RKO (cell line): ENCODE results near the gene IGSF21.

ENCODE experiments used
- DNase-seq: peaks from one replicate; pipeline ENCODE4 v3.0.0-alpha.2; 2016; ENCODE audit warnings: low spot score

IGSF21 gene

GRCh38 chr1:18178111-18178510 lies 70.5 kb downstream of the IGSF21 start:
- no peak for DNase-seq

DNA sequence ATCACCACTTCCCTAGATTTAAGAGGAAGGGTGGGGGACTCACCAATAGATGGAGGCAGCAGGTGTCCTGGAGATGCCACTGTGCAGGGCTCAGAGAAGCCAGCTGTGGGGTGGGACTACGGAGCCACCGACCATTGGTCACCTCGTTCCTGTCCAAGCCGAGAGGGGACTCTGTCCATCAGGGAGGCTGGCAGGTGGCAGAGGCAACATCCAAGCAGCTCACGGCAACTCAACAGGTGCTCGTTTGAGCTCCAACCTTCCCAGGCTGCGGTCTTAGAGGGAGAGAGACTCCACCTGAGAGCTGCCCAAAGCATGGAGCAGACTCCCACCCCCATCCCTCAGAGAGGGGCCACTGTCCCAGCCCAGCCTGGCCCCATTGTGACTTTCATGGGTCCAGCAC lies 71.4 kb downstream of the IGSF21 start:
- no peak for DNase-seq

DNA sequence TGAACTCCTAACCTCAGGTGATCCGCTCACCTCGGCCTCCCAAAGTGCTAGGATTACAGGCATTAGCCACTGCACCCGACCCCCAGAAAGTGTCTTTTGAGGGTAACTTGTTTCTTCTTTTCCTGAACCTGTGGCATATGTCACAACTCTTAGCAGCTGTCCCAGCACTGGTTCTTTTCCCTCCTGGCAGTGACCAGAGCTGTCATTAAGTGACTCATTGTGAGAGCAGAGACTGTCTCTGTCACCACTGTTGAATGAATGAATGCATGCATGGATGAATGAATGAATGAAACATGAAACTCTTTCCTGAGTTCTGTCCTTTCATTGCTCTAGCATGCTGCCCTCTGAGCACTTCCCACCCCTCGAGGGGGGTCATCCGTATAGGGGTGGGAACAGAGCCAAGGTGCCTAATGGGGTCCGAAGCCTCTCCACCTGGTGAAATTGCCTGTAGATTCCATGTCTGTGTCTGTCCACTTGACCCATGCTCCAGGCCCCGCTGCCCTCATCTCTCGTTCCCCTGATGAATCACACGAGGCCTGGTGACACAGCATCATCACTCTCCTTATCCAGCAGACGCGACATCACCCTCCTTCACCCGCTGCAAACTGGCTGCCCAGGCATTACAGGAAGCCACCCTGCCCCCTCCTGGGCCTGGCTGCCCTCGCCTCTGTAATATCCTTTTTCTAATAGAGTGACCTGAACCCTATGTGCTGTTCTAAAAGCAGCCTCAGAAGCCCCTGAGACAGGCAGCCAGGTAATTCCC lies 75.0 kb downstream of the IGSF21 start:
- peak; percentile 24 for DNase-seq

DNA sequence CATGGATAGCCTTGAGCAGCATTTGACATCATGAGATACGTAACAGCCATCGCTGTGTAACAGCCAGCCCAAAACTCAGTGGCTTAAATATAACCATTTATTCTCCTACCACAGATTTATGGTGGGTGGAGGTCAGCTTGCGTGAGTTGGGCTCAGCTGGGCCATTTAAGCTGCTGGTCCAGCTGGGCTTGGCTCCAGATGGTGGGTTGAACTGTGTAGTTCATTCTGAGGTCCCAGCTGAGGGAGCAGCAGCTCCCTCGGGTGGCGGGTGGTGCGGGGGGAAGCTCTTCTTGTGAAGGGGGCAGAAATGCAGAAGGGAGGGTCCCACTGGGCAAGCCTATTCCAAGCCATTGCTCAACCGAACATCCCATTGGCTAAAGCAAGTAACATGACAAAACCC lies 75.9 kb downstream of the IGSF21 start:
- DNase-seq = no peak

GRCh38 chr1:18187054-18187453 lies 79.5 kb downstream of the IGSF21 start:
- DNase-seq = no peak

DNA sequence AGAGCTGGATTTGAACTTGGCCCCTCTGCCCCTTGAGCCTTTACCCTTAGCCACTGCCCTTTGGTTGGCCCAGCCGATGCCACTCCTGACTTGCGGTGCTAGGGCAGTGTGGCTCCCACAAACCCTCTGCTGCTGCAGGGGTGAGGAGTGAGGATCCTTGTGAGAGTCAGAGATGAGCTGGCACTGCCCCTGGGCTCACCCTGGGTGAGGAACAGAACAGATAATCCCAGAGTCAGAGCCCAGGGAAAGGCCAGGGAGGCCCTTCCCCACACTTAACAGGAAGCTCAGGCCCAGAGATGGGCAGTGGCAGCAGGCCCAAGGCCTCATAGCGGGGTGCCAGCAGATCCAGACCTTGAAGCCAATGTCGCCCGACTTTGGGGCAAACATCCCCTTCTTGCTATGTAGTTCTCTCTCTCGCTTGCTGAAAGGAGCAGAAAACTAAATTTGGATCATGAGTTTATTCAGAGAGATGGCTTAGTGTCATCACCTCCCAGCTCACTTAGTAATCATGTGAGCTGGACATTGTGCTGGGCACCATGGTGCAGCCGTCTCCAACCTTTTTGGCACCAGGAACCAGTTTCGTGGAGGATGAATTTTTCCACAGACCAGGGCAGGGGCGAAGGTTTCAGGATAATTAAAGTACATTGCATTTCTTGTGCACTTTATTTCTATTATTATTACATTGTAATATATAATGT lies 81.4 kb downstream of the IGSF21 start:
- DNase-seq = no peak

GRCh38 chr1:18190598-18190997 lies 83.0 kb downstream of the IGSF21 start:
- no peak for DNase-seq

GRCh38 chr1:18191037-18191436 lies 83.4 kb downstream of the IGSF21 start:
- DNase-seq = no peak

GRCh38 chr1:18191481-18192155 lies 84.0 kb downstream of the IGSF21 start:
- no peak for DNase-seq

DNA sequence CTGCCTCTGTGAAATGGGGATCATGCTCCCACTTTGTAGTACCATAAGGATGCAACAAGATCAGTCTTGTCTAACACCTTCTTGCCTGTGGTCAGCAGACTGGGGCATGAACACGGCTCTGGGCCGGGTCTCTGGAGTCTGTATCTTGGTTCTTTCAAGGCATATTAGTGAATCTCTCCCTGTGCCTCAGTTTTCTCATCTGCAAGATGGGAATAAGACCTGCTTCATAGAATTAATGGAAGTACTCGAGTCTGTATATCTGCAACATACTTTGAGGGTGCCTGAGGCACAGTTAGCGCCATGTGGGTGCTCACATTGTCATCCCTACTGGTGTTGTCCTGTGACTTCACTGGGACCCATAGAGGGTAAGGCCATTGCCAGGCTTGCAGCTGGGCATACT lies 84.6 kb downstream of the IGSF21 start:
- no peak for DNase-seq

GRCh38 chr1:18192974-18193373 lies 85.4 kb downstream of the IGSF21 start:
- DNase-seq = no peak

GRCh38 chr1:18197299-18197698 lies 89.7 kb downstream of the IGSF21 start:
- no peak for DNase-seq

DNA sequence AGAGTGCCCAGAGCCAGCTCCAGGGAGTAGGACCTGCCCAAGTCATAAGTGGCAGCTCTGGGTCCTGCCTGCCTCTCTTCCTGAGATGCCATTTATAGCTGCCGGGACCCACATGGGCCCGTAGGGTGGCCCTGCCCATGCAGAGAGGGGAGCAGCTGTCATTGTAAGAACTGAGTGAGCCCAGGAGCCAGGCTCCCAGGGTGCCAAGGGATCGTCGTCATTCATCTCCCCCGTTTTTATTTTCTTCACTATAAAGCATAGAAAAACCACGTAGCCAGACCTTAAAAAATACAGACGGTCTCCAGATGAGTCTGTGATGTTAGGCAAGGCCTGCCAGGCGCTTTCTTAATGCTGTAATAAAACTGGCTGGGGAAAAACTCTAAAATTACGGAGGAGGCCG lies 90.7 kb downstream of the IGSF21 start:
- no peak for DNase-seq

DNA sequence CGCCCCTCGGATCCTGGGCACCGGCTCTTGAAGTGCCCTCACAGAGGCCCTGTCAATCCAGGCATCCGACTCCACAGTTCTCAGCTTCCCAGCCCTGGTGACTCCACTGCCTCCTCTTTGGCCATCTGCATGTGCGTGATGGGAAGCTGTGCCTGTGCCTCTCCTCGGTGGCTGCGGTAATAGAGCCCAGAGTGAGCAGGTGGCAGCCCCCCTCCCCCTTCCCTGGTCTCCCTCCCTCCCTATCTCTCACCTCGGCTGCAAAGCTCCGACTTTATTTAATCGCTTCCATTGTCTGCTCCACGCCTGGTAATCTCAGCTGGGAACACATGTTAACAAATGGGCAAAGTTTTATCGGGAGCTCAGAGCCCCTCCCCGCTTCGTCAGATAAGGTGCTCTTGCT lies 91.9 kb downstream of the IGSF21 start:
- no peak for DNase-seq

- no peak for DNase-seq
Measured at GRCh38 chr1:18200136-18200717, 92.6 kb downstream of the IGSF21 start.

DNA sequence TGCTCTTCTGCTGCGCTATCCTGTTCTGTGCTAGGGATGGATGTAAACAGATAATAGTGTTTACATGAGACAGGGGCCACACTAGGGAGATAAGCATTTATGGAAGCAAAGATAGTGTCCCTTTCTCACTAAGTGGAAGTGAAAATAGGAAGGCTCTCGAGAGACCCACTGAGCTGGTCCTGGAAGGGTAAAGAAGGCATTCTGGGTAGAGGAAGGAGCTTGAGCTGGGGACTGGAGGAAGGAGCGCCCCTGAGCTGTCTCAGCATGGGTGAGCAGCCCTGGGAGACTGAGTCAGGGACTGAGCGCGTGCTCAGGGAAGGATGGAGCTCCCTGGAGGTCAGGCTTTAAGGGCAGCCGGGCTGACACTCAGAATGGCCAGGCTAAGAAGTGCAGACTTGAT lies 93.3 kb downstream of the IGSF21 start:
- DNase-seq = no peak

DNA sequence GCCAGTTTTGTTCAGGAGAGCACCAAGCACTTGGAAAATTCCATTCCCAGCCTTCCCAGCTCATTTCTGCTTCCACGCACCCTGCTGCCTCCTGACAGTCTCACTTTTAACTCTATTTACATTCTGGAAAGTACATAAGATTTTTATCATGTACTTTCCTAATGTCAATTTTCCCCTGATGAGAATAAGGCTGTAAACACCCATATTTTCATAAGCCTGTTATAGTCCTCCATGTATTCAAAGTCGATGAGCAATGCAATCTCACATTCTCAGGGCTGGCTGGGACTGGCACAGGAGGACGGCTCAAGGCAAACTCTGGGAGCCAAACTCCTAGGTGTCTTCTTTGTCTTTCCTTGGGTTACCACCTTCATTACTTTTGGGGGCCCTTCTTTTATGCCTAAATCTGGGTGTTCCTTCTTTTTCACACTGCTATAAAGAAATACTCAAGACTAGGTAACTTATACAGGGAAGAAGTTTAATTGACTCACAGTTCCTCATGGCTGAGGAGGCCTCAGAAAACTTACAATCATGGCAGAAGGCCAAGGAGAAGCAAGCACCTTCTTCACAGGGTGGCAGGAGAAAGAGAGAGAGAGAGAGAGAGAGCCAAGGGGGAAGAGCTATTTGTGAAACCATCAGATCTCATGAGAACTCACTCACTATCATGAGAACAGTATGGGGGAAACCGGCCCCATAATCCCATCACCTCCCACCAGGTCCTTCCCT lies 94.6 kb downstream of the IGSF21 start:
- no peak for DNase-seq

DNA sequence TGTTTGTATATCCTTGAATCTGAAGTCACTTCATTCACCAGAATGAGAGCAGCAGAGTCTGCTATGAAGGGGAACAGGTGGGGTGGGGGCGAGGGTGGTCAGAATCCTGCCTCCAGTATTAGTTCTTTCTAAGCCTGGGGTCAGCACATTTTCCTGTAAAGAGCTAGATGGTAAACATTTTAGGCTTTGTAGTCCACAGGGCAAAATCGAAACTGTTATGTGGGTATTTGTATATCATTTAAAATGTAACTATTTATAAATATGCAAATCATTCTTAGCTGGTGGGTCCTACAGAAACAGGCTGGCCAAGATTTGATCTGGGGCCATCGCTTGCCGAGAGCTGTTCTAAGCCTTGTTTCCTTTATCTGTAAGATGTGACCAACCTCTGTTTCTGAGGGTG lies 96.0 kb downstream of the IGSF21 start:
- DNase-seq = no peak

GRCh38 chr1:18204575-18204974 lies 97.0 kb downstream of the IGSF21 start:
- no peak for DNase-seq

GRCh38 chr1:18205319-18205718 lies 97.7 kb downstream of the IGSF21 start:
- DNase-seq = no peak

GRCh38 chr1:18211764-18212163 lies 104.2 kb downstream of the IGSF21 start:
- DNase-seq = no peak

GRCh38 chr1:18217398-18218043 lies 109.9 kb downstream of the IGSF21 start:
- DNase-seq = peak; percentile 41
